Hypothalamus (tissue), 51 donors: ENCODE measurements around the gene SSR2.
"Not testable (repeated sequence)": the region's sequence is repeated elsewhere in the genome, so short reads cannot be mapped to it uniquely, and the experiment has no call there.

Experiments
- DNase-seq, 51 donors: peaks; one replicate each; lab custom pipeline; 2025; lab: John Stamatoyannopoulos, UW

Gene SSR2

DNA sequence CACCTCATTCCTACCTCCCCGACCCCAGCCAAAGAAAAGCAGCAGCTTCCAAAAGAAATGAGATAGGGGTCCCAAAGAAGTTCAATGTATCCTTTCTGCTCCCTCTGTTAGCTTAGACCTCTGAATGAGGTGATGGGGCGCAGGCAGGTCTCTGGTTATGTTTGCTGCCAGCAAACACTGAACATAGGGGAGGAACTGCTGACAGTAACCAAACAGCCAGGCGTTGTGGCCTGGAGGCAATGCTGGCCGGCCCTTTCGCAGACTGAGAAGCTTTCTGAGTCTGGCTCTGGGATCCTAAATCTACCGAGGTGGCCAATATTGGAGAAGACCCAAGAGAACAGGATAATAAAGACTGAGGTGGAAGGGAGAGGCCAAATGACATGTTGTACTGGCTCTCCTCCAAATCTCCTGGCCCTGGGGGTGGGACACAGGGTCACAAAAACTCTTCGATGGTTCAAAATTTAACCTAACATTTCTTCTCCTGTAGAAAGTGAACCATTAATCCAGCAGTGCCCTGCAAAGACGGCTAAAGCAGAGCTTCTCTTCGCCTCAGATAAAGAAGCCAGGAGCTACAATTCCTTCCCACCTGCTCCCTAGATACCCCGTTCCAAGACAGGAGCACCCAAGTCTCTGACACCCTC is 19.6 kb downstream of the SSR2 start:
- no peak for DNase-seq

DNA sequence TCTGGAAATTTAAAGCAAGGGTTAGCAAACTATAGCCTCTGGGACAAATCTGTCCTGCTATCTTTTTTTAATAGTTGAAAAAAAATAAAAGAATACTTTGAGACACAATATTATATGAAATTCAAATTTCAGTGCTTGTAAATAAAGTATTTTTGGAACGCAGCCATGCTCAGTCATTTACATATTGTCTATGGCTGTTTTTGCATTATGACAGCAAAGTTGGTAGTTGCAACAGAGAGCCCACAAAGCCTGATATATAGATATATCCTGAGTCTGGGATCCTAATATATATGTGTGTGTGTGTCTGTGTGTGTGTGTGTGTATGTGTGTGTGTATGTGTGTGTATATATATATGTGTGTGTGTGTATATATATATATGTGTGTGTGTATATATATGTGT is 20.8 kb downstream of the SSR2 start:
- no peak for DNase-seq

DNA sequence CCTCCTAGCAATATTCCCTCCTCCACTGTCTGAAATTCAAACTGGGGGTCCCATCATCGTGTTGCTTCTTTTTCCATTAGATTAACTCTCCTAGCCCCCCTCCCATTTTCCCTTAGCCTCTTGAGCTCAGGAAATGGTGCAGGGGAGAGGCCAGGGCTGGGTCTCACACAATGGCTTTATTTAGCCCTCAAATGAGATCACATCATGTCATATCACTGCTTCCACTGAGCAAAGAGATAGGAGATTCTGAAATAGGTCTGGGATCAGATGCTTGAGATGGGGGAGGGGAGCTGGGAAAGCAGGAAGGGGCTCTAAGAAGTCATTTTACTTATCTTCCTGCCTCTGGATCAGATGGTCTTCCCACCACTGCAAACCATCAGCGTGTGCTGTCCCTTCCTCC is 24.6 kb downstream of the SSR2 start:
- DNase-seq, result no peak

DNA sequence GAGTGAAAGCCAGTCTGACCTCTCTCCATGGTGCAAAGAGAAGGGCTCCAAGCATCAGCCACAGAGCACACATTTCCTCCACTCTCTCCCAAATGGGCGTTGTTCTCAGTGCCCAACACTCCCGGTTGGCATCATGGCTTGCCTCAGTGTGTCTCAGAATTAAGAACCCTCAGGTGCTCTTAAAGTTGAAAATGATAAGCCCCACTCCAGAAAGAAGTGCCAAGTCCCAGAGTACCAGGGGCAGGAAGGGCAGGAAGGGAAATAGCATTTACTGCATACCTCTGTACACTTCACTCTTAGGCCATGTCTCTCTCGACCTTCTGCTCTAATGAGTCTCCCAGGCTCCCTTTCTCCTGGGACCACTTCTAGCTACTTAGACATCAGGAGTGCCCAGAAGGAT is 27.2 kb downstream of the SSR2 start:
- no peak for DNase-seq

DNA sequence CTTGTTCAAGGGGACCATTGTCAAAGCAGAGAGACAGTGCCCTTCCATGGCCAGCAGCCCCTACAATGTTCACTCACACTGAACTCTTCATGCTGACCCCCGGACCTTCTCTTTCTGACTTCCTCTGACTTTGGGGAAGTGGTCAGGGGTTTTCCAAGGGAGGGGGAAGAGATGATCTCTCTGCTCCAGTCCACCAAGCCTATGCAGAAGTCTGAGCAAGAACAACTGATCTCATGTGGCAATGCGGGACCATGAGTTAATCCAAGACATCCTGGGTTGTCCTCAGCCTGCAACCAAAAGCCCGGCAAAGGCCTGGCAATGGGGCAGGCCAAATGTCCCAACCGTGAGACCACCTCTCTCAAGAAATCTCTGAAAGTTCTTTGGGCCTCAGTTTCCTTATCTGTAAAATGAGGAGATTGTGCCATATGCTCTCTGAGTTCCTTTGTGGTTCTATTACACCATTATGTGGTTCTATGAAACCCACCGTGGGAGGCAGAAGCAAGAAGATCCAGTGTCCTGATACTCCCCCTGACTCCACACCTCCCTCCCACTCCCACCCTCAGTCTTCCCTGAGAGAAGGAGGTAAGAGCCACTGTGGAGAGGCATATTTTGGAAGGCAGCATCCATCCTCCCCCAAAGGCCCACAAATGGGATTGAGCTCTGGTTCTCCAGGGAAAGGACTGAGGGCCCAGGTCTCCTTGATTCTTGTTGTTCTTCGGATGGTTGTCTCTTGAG is 30.6 kb downstream of the SSR2 start:
- DNase-seq, result peak in 7 of 51 donors; percentile 9 to 49 (median 18)

DNA sequence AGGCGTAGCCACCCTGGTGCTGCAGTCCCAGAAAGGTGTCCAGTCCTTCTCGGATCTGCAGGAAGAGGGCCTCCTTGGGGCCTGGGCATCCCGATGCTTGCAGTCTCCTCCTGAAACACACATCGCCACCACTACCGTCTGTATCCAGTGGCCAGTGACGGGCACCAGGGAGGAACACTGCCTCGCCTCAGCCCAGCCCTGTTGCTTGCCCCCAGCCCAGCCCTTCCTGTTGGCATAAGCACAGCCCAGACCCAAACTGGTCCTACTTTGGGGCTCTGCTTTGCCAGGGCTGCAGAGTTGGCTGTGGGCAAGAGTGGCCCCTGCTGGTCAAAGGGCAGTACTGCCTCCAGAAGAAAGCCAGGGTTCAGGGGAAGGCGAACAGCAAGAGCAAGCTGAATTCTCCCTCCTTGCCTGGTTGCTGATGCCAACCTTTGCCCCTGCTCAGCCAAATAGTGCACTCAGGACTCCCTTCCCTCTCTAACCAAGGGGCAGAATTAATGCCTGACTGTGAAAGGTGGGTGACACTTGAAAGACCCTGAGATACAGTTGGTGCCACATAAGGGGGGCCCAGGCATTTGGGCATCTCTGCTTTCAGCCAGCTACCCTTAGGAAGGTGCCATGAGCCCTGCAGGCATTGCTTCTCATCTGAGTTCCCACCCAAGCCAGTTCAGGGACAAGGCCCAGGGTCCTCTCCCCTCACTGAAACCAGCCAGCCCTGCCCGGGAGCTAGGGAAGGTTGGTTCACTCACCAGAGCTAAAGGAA is 31.3 kb downstream of the SSR2 start:
- DNase-seq, result peak in 49 of 51 donors; percentile 26 to 89 (median 64)

DNA sequence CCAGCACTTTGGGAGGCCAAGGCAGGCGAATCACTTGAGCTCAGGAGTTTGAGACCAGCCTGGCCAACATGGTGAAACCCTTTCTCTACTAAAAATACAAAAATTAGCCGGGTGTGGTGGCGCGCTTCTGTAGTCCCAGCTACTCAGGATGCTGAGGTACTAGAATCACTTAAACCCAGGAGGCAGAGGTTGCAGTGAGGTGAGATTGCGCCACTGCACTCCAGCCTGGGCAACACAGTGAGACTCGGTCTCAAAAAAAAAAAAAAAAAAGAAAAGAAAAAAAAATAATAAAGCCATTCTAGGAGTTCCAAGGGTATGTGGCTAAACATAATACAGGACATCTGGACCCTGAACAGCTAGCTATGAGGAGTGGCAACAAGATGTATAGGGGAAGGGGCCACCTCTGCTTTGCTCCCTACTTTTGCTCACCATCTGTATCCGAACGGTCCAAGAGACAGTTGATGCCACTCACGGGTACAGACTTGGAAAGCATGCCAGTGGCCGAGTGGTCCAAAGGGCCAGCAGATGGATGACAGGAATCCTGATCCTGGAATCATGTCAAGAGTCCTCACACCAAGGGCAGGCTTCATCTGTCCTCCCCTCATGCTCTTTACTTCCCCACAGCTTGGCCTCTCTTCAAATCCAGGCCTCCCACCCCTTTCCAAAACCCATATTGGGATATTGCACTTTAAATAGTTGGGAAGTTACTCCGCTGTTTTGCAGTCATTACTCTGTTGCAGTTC is 35.7 kb downstream of the SSR2 start:
- DNase-seq, result not testable (repeated sequence)

DNA sequence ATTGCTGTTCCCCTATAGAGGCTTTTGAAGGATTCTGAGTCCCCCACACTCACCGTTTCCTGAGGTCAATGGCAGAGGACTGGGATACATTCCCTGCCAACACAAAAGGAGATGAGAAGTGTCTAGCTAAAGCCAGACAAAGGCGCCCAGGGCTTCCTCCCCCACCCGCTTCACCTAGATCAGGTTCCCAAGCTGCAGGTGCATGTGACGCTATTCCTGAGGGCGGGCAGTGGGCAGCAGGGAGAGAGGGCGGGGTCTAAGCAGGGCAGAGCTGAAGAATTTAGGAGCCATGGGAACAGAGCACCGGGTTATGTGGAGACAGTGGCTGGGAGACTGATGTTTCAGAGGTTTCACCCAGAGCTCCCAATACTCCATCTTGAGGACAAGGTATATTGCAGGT is 36.4 kb downstream of the SSR2 start:
- no peak for DNase-seq

DNA sequence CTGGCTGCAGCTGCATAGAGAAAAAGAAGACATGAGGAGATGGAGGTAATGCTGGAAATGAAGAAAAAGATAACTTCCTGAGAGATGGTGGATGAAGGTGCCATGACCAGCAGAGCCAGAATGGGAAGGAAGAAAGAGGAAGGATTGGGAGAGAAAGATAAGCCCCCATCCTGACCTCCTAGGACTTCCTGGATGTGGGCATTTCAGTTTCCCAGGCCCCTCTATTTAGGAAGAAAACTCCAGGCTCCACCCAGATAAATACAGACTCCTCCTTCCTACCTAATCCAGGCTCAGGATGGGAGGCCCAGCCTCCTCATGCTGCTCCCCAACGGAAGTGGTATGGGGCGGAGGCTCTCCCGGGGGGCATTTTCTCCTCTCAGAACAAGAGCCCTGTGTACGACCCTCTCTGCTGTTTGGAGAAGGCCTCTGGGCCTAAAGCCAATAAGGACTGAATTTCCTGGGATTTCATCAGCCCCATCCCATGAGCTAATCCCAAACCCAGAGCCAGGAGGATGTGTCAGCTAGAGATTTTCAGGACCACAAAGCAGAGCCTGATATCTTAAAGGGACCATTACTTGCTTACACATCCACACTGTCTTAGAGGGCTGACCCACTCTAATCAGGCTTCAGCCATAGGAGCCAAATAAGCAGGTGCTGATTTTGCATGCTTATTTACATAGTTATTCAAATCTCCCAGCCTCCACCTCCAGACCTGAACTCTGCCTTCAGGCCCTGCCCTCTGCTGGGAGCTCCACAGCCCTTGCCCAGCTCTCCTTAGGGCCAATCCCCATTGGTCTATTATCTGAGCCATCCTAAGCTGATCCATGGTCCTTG is 37.3 kb downstream of the SSR2 start:
- DNase-seq, result peak in 1 of 51 donors; percentile 6

DNA sequence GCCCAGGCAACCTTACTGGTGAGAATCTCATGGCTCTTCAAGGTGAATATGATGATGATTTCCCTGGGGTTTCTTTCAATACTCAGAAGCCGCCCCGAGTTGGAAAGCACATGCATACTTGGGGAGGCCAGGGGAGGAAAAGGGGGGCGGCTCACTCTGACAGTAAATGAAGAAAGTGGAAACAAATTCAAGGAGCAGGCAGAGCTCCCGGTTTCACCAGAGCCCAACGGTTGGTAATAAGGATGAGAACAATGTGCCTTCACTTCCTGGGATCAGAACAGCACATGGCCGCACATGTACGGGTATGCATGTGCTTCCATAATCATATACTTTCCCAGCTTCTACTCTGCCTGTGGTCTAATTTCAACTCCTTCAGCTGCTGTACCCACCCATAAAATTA is 38.6 kb downstream of the SSR2 start:
- no peak for DNase-seq

DNA sequence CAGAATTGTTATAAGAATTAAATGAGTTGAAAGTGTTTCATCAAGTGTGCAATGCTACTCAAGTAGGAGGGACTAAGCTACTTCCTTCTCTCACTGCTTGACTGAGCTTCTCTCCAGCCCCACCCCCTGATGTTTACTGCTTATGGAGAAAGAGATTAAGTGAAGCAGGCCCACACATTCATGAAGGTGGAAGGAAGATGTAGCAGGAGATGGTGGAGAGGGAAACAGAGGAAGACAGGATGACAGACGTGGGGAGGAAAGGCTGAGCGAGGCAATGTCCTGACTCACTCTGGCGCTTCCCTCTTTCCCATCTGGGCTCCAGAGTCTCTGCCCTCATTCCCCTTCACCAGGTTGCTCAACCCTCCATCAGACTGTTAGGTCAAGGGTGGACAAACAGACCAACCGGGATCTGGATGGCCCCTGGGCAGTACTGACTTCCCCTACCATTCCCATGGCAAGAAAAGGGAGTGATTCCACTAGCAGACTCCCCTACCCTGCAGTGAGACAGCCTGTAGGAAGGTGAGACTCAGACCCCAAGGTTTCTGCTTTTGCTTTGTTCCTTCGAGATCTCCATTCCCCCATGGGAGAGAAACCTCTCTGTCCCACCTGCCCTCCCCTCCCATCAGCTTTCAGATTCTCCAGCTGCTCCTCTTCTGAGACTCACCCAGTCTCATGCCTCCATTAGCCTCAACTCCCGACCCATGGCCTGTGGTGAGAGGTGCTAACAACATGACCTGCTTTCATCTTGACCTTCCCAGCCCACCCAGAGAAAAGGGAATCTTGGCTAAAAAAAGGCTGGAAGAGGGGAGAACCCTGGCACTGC is 39.3 kb downstream of the SSR2 start:
- no peak for DNase-seq

DNA sequence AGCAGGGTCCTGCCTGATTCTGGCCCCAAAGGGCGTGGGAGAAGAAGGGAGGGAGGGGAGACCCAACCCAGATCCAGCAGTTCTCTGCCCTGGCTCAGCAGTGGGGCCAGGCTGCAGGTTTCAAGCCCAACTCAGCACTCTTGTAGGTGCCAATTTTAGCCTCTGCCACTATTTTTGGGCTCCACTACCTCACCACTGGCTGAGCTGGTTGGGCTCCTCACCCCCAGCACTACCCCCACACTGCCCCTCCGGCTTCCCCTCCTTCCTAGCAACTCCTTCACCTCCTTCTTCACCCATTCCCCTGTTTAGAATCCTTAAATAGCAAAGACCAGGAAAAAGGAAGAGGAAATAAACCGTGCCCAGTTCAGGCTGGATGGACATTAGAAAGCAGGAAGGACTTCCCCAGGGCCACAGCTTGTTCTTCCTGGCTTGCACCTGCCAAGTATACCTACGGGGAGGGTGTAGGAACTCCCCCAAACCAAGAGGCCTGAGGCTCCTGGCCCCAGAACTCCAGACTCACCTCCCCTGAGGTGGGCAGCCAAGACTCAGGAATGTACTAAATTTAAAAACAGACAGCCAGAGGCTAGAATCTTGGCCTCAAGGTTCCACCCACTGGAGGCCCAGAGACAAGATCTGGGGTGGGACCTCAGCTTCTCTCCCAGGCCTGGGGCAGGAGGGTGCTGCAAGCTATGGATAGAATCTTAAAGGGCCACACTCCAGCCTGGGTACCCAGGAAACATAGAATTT is 41.0 kb downstream of the SSR2 start:
- DNase-seq, result peak in 1 of 51 donors; percentile 12

DNA sequence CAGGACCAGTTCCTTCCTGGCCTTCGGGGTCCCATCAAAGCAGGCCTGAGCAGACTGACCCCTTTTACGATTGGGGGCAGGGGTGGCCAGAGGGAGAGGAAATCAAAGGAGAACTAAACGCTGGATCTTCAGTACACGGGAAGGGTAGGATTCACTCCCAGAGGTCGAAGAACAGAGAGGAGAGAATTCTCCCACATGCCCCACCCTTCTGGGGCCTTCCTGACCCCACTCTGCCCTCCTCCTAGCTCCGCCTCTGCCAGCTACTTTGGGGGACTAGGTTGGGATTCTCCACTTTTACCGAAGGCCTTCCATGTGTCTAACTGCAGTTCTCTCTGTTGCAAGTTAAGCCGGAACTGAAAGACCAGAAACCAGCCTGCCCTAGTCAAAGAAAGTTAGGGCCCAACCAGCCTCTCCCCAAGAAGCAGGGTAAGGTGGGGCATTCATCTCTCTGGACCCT is 41.8 kb downstream of the SSR2 start:
- DNase-seq, result peak in 2 of 51 donors; percentile 18 to 28

DNA sequence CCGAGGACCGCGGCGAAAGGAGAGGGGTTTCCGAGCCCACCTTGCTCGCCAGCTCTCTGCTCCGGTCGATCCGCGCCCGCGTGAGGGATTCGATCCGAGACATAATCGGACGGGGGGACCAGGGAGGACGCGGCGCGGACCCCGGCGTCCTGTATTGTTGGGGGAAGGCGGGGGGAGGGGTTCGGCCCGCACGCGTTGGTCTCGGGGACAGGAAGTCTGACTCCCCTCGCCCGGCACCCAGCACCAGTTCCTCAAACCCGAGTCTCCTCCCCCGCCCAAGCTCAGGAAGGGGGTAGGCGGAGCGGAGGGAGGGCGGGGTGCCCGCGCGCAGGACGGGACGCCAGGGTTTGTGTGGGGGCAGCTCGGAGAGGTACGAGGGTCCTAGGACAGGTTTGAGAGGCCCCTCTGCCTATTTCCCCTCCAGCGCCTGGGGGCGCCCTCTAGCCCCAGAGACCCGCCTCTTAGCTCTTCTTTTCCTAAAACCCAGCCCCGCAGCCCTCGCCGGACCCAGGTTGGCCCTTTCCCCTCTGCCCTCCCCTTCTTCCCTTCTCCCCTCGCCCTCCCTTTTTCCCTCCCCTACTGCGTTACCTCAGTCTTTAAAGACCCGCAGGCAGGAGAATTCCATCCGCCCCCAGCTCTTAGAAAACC is 42.3 kb downstream of the SSR2 start, which contains the start of gene ARHGEF2:
Gene ARHGEF2 (minus strand): TSS at position 223 of the 648 bp plus-strand sequence. CDS start 120 bp downstream, at position 103.
- DNase-seq, result peak in 41 of 51 donors; percentile 27 to 78 (median 54)

DNA sequence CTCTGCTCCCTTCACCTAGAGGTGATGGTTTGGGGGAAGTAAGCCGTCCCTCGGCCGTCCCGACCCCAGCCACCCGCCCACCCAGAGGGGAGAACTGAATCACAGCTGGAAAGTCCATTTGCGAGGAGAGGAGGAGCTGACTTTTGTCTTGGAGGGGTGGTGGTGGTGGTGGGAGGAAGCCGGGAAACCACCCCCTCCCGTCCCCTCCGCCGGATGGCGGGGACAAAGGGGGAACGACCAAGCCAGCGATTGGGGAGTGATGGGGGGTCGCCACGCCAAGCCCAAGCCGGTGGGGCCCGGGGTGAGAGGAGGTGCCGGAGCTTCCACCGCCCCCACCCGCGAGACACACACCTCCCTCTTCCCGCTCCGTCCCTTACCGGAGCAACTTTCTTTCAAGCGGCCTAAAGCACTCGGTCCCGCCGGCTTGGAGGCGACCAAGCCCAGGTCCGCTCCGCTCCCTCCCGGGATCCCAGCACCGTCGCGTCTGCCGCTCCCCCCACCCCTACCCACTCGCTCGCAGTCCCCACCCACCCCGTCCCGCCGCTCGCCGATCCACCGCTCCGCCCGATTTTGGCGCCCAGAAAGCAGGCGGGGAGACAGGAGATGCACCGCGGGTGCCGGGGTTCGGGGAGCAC is 42.9 kb downstream of the SSR2 start:
- DNase-seq, result peak in 26 of 51 donors; percentile 25 to 75 (median 48)

DNA sequence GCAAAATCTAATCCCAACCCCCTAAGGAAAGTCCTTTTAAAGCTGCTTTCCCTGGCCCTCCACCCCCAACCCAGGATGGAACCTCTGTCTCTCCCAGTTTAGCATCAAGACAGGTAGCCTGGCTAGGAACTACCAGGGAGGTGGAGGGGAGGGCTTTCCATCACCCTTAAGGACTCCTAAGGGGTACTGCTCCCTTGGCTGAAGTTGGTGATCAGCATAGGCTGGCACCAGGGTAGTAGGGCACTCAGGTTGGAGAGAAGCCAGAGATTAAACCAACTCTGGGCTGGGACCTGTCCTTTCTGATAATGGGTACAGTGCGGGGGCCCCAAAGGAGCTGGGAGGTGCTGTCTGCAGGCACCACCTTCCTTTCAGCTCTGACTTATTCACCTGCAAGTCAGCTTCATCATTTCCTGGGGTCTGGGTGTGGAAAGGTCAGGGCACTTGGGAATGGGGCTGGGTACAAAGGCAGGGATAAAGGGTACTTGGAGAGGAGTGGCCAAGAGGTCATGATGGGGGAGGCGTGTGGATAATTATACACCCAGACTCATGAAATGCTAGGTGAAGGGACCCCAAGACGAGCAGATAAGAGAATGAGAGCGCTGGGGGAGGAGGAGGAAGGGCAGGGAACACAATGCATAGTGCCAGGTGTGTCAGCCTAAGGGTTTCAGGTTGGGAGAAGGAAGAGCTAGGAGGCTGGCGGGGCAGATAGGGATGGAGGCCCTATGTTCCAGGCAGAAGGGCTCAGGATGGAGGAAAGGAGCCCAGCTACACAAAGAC is 43.6 kb downstream of the SSR2 start:
- peak in 3 of 51 donors; percentile 27 to 75 (median 68) for DNase-seq
